Keratinocyte (primary cell): ENCODE results near the gene MMEL1. TPM values are rescaled to one million over a fixed set of nuclear protein-coding genes. Genes with fewer than 3 reads are reported as not detected.

Source experiments
- DNase-seq: peaks from one replicate; pipeline ENCODE4 v3.0.0-alpha.2; 2011; ENCODE audit warnings: low read depth, missing footprints, low spot score
- FAIRE-seq: peaks from 2 replicates; lab custom pipeline; 2011; peaks lifted over from hg19 to GRCh38; lab: Jason Lieb, UNC
- H2AFZ ChIP-seq: 2 replicates; pipeline ENCODE4 v1.6.0; 2012; ENCODE audit warnings: low read length, control low read depth, inconsistent platforms; ENCODE audit not compliant: control insufficient read depth
- H3K27ac ChIP-seq: 2 replicates; pipeline ENCODE4 v1.5.1; 2011; ENCODE audit warnings: low read length; ENCODE audit not compliant: control insufficient read depth, insufficient read depth
- H3K27me3 ChIP-seq: 3 replicates; pipeline ENCODE4 v1.6.0; 2011; ENCODE audit warnings: low read length; ENCODE audit not compliant: control insufficient read depth, insufficient read depth; ENCODE audit errors: extremely low read depth
- H3K36me3 ChIP-seq, 2 experiments: 2 replicates in 1 of 2; 3 replicates in 1 of 2; pipeline ENCODE4 v1.5.1; 2011; ENCODE audit warnings: low read length in 2 of 2, mild to moderate bottlenecking in 1 of 2; ENCODE audit not compliant: control insufficient read depth in 2 of 2, insufficient read depth in 2 of 2; ENCODE audit errors: extremely low read depth in 1 of 2
- H3K4me1 ChIP-seq: 3 replicates; pipeline ENCODE4 v1.5.1; 2011; ENCODE audit warnings: low read length; ENCODE audit not compliant: control insufficient read depth, insufficient read depth; ENCODE audit errors: extremely low read depth
- H3K4me2 ChIP-seq: 3 replicates; pipeline ENCODE4 v1.6.0; 2011; ENCODE audit warnings: low read depth, low read length; ENCODE audit not compliant: control insufficient read depth, insufficient read depth; ENCODE audit errors: extremely low read depth
- H3K4me3 ChIP-seq, 3 experiments: fragments of 200-600 bp in 1 of 3; sonication (generic) in 1 of 3; 2 replicates in 2 of 3; 3 replicates in 1 of 3; pipeline ENCODE4 v1.5.1; 2011 to 2016; ENCODE audit warnings: low read length in 3 of 3, mild to moderate bottlenecking in 3 of 3, control low read depth in 2 of 3, inconsistent platforms in 1 of 3, low read depth in 1 of 3, mixed read lengths in 1 of 3, mixed run types in 1 of 3, moderate library complexity in 1 of 3; ENCODE audit not compliant: control insufficient read depth in 2 of 3, insufficient read depth in 2 of 3; ENCODE audit errors: extremely low read depth in 1 of 3
- H3K79me2 ChIP-seq: 2 replicates; pipeline ENCODE4 v1.6.0; 2012; ENCODE audit warnings: low read length; ENCODE audit not compliant: control insufficient read depth, insufficient read depth
- H3K9ac ChIP-seq: 3 replicates; pipeline ENCODE4 v1.6.0; 2011; ENCODE audit warnings: low read length; ENCODE audit not compliant: control insufficient read depth, insufficient read depth; ENCODE audit errors: extremely low read depth
- H3K9me1 ChIP-seq: 3 replicates; pipeline ENCODE4 v1.6.0; 2011; ENCODE audit warnings: low read length; ENCODE audit not compliant: control insufficient read depth, insufficient read depth; ENCODE audit errors: extremely low read depth
- H3K9me3 ChIP-seq: 2 replicates; pipeline ENCODE4 v1.5.1; 2012; ENCODE audit warnings: low read depth, low read length; ENCODE audit not compliant: control insufficient read depth
- H4K20me1 ChIP-seq: 3 replicates; pipeline ENCODE4 v1.6.0; 2011; ENCODE audit warnings: low read length; ENCODE audit not compliant: control insufficient read depth, insufficient read depth; ENCODE audit errors: extremely low read depth
- CTCF ChIP-seq, 3 experiments: IDR thresholded peaks in 1 of 3; conservative IDR thresholded peaks in 1 of 3; optimal IDR thresholded peaks in 1 of 3; 2 replicates in 2 of 3; 3 replicates in 1 of 3; pipeline versions ENCODE3 to v1.5.1; 2011; ENCODE audit warnings: low read length in 3 of 3, mild to moderate bottlenecking in 3 of 3, moderate library complexity in 2 of 3, control low read depth in 1 of 3, inconsistent platforms in 1 of 3; ENCODE audit not compliant: insufficient read depth in 2 of 3; ENCODE audit errors: extremely low read depth in 1 of 3
- EZH2 ChIP-seq: IDR thresholded peaks from one replicate; pipeline ENCODE4 v1.6.1; 2012; ENCODE audit warnings: inconsistent platforms, mild to moderate bottlenecking, low read length, moderate library complexity
- dilution Hi-C: fragments of 300-500 bp; cut with MboI; formaldehyde crosslinking; loops from one replicate; pipeline ENCODE4 v1.7.0; 2020; ENCODE audit warnings: low sequenced_read_pairs; ENCODE audit not compliant: extremely low pct_ligation_motif_present
- polyA plus RNA-seq, 5 experiments: library from polyadenylated mRNA; depleted of rRNA in 3 of 5; stranded (reverse) in 3 of 5; stranded (forward) in 1 of 5; unstranded in 1 of 5; fragments of >200 nt; gene quantifications; 1 replicate in 1 of 5; 2 replicates in 3 of 5; 3 replicates in 1 of 5; pipeline versions ENCODE4 v1.2.1 to v1.2.3, GENCODE V29; 2011 to 2012; ENCODE audit warnings: missing spikeins in 2 of 5, low read depth in 1 of 5, low replicate concordance in 1 of 5

Gene MMEL1
- polyA plus RNA-seq, 1 donor (not counting 4 experiments of a cell fraction or from before 2014, with no cell fraction given), result not detected

DNA sequence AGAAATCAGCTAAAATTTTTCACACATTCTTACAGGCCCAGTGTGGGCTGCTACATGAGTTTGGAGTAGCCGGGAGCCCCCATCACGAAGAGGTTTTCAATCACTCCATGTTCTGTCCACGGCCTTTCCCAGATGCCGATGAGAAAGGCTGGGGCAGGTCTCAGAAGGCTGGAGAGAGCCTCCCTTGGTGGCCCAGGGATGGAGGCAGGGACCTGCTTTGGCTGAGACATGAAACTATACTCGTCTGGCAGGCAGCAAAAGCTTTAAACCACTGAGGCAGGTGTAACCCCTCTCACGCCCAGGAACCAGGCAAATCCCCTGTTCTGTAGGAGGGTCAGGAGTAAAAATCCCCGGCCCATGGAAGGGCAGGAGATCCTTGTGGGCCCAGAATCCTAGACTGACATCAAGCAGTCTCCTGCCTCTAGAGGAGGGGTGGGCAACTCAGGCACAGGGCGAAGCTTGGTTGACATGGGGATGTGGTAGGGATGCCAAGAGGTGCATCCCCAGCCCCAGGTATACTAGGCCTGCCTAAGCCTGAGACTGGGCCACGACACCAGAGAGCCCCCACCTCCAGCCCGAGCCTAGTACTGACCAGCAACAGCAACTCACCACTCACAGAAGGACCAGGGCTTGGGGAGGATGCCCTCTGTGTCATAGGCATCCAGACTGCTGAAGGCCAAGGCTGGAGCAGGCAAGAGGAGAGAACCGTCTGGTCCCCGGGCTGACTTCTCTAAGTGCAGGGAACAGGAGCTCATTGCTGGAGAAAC, 9.1 kb downstream of the MMEL1 start:
- H3K9me3 ChIP-seq, result no peaks in the 10 kb centered on the region
- no peak overlapping the region for H2AFZ ChIP-seq
- dilution Hi-C loops, result no loop called here
- no peaks in the 10 kb centered on the region for H3K4me1 ChIP-seq
- TF ChIP-seq EZH2, result no peak
- no peak for TF ChIP-seq CTCF (optimal IDR thresholded peaks at IDR 0.05 in 1 of 3, IDR thresholded peaks at IDR 0.05 in 1 of 3, conservative IDR thresholded peaks at IDR 0.05 in 1 of 3; ENCODE audit: extremely low read depth in 1 of 3, insufficient read depth in 2 of 3, low read length in 3 of 3)
- H3K27ac ChIP-seq, result no peak overlapping the region
- no peak overlapping the region for H3K4me2 ChIP-seq
- no peaks in the 10 kb centered on the region for H4K20me1 ChIP-seq
- H3K9ac ChIP-seq, result no peak overlapping the region
- no peak for FAIRE-seq
- no peaks in the 10 kb centered on the region for H3K79me2 ChIP-seq
- H3K9me1 ChIP-seq, result no peaks in the 10 kb centered on the region
- peaks cover 13% of the 10 kb centered on the region for H3K27me3 ChIP-seq
- no peak for DNase-seq
- no peaks in the 10 kb centered on the region for H3K36me3 ChIP-seq
- H3K4me3 ChIP-seq, result no peak overlapping the region

DNA sequence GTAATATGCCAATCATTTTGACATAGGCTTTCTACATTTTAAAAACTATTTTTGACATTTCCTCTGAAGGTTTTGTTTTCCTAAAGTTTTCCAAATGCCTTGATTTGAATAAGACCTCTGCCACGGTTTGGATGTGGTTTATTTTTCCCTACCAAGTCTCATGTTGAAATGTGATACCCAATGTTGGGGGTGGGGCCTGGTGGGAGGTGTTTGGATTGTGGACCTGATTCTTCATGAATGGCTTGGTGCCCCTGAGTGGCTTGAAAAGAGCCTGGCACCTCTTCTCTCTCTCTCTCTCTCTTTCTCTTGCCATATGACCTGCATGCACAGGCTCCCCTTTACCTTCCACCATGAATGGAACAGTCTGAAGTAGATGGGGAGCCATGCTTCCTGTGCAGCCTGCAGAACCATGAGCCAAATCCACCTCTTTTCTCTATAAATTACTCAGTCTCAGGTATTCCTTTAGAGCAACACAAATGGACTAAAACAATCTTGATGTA, 14.8 kb downstream of the MMEL1 start:
- dilution Hi-C loops, result no loop called here
- no peak for DNase-seq
- H3K36me3 ChIP-seq, result no peaks in the 10 kb centered on the region
- no peaks in the 10 kb centered on the region for H3K9me1 ChIP-seq
- H3K79me2 ChIP-seq, result no peaks in the 10 kb centered on the region
- TF ChIP-seq CTCF (optimal IDR thresholded peaks at IDR 0.05 in 1 of 3, IDR thresholded peaks at IDR 0.05 in 1 of 3, conservative IDR thresholded peaks at IDR 0.05 in 1 of 3; ENCODE audit: extremely low read depth in 1 of 3, insufficient read depth in 2 of 3, low read length in 3 of 3) (no peak), EZH2 (no peak)
- H3K27ac ChIP-seq, result no peak overlapping the region
- no peaks in the 10 kb centered on the region for H3K4me1 ChIP-seq
- no peak overlapping the region for H2AFZ ChIP-seq
- H3K4me2 ChIP-seq, result no peak overlapping the region
- no peaks in the 10 kb centered on the region for H3K9me3 ChIP-seq
- H4K20me1 ChIP-seq, result no peaks in the 10 kb centered on the region
- H3K27me3 ChIP-seq, result no peaks in the 10 kb centered on the region
- no peak overlapping the region for H3K4me3 ChIP-seq
- no peak for FAIRE-seq
- H3K9ac ChIP-seq, result no peak overlapping the region
